ENCODE results near the gene ST8SIA5.
"Not testable (repeated sequence)": the region's sequence is repeated elsewhere in the genome, so short reads cannot be mapped to it uniquely, and the experiment has no call there.

The ST8SIA5 gene

GRCh38 chr18:46756559-46757201 is at the start of gene ST8SIA5:
Gene ST8SIA5, minus strand, starts transcription at chr18:46757053. Its CDS starts 545 bp downstream, at chr18:46756508.
- Mint-ChIP-seq H3K27ac (no peak within 1 kb of the TSS), H3K4me1 (ENCODE audit: low read depth) (peaks cover 14% of the 10 kb centered on the region), H3K27me3 (ENCODE audit: low read depth) (peaks cover 70% of the 10 kb centered on the region), H3K4me3 (peak within 1 kb of the TSS; percentile 70), H3K9me3 (no peaks in the 10 kb centered on the region), H3K36me3 (ENCODE audit: low read depth) (no peaks in the 10 kb centered on the region)

- not testable (repeated sequence) for H3K4me1 Mint-ChIP-seq (ENCODE audit: low read depth); H3K27me3 Mint-ChIP-seq (ENCODE audit: low read depth)
These were observed 39.1 kb upstream of the ST8SIA5 start for GRCh38 chr18:46795945-46796344.

GRCh38 chr18:46794607-46795006 is 37.8 kb upstream of the ST8SIA5 start:
- H3K27ac Mint-ChIP-seq, result no peak overlapping the region
- H3K9me3 Mint-ChIP-seq, result no peaks in the 10 kb centered on the region
- H3K27me3 Mint-ChIP-seq (ENCODE audit: low read depth), result no peaks in the 10 kb centered on the region
- H3K4me1 Mint-ChIP-seq (ENCODE audit: low read depth), result no peaks in the 10 kb centered on the region
- no peaks in the 10 kb centered on the region for H3K36me3 Mint-ChIP-seq (ENCODE audit: low read depth)
- no peak overlapping the region for H3K4me3 Mint-ChIP-seq

More at GRCh38 chr18:46795945-46796344, 39.1 kb upstream of the ST8SIA5 start:
- not testable (repeated sequence) for H3K9me3 Mint-ChIP-seq; H3K27ac Mint-ChIP-seq; H3K36me3 Mint-ChIP-seq (ENCODE audit: low read depth); H3K4me3 Mint-ChIP-seq

- Mint-ChIP-seq H3K27me3 (ENCODE audit: low read depth) (no peaks in the 10 kb centered on the region), H3K9me3 (no peaks in the 10 kb centered on the region), H3K4me3 (no peak overlapping the region), H3K4me1 (ENCODE audit: low read depth) (no peaks in the 10 kb centered on the region), H3K27ac (no peak overlapping the region), H3K36me3 (ENCODE audit: low read depth) (no peaks in the 10 kb centered on the region)
These were observed 36.7 kb upstream of the ST8SIA5 start for GRCh38 chr18:46793565-46793964.

GRCh38 chr18:46789088-46789487 is 32.2 kb upstream of the ST8SIA5 start:
- peak overlapping the region; percentile 41 for H3K27ac Mint-ChIP-seq
- H3K27me3 Mint-ChIP-seq (ENCODE audit: low read depth), result no peaks in the 10 kb centered on the region
- no peaks in the 10 kb centered on the region for H3K4me1 Mint-ChIP-seq (ENCODE audit: low read depth)
- H3K36me3 Mint-ChIP-seq (ENCODE audit: low read depth), result no peaks in the 10 kb centered on the region
- peaks cover 5% of the 10 kb centered on the region for H3K9me3 Mint-ChIP-seq
- no peak overlapping the region for H3K4me3 Mint-ChIP-seq

GRCh38 chr18:46787674-46788073 is 30.8 kb upstream of the ST8SIA5 start:
- no peak overlapping the region for H3K4me3 Mint-ChIP-seq

GRCh38 chr18:46772357-46772756 is 15.5 kb upstream of the ST8SIA5 start:
- Mint-ChIP-seq H3K4me3 (no peak overlapping the region), H3K36me3 (ENCODE audit: low read depth) (no peaks in the 10 kb centered on the region), H3K27me3 (ENCODE audit: low read depth) (peaks cover 4% of the 10 kb centered on the region), H3K4me1 (ENCODE audit: low read depth) (no peaks in the 10 kb centered on the region), H3K27ac (no peak overlapping the region), H3K9me3 (no peaks in the 10 kb centered on the region)

More at GRCh38 chr18:46787674-46788073, 30.8 kb upstream of the ST8SIA5 start:
- H3K4me1 Mint-ChIP-seq (ENCODE audit: low read depth), result no peaks in the 10 kb centered on the region
- H3K9me3 Mint-ChIP-seq, result peaks cover 5% of the 10 kb centered on the region
- no peaks in the 10 kb centered on the region for H3K36me3 Mint-ChIP-seq (ENCODE audit: low read depth)
- no peak overlapping the region for H3K27ac Mint-ChIP-seq
- no peaks in the 10 kb centered on the region for H3K27me3 Mint-ChIP-seq (ENCODE audit: low read depth)

- Mint-ChIP-seq H3K9me3 (no peaks in the 10 kb centered on the region), H3K36me3 (ENCODE audit: low read depth) (no peaks in the 10 kb centered on the region), H3K27me3 (ENCODE audit: low read depth) (peaks cover 4% of the 10 kb centered on the region), H3K4me1 (ENCODE audit: low read depth) (no peaks in the 10 kb centered on the region), H3K4me3 (no peak overlapping the region), H3K27ac (no peak overlapping the region)
These were observed 14.3 kb upstream of the ST8SIA5 start for GRCh38 chr18:46771141-46771540.

- peaks cover 4% of the 10 kb centered on the region for H3K27me3 Mint-ChIP-seq (ENCODE audit: low read depth)
- no peaks in the 10 kb centered on the region for H3K36me3 Mint-ChIP-seq (ENCODE audit: low read depth)
- H3K9me3 Mint-ChIP-seq, result no peaks in the 10 kb centered on the region
These were observed 13.9 kb upstream of the ST8SIA5 start for GRCh38 chr18:46770708-46771107.

GRCh38 chr18:46768166-46768921 is 11.5 kb upstream of the ST8SIA5 start:
- Mint-ChIP-seq H3K27ac (no peak overlapping the region), H3K27me3 (ENCODE audit: low read depth) (peaks cover 18% of the 10 kb centered on the region), H3K9me3 (no peaks in the 10 kb centered on the region), H3K36me3 (ENCODE audit: low read depth) (no peaks in the 10 kb centered on the region), H3K4me3 (no peak overlapping the region), H3K4me1 (ENCODE audit: low read depth) (no peaks in the 10 kb centered on the region)

More at GRCh38 chr18:46770708-46771107, 13.9 kb upstream of the ST8SIA5 start:
- H3K4me3 Mint-ChIP-seq, result no peak overlapping the region
- H3K27ac Mint-ChIP-seq, result no peak overlapping the region
- H3K4me1 Mint-ChIP-seq (ENCODE audit: low read depth), result no peaks in the 10 kb centered on the region

- H3K27me3 Mint-ChIP-seq (ENCODE audit: low read depth), result peaks cover 26% of the 10 kb centered on the region
These were observed 10.4 kb upstream of the ST8SIA5 start for GRCh38 chr18:46767217-46767616.

GRCh38 chr18:46764586-46764985 is 7.7 kb upstream of the ST8SIA5 start:
- peaks cover 43% of the 10 kb centered on the region for H3K27me3 Mint-ChIP-seq (ENCODE audit: low read depth)
- H3K27ac Mint-ChIP-seq, result no peak overlapping the region
- no peaks in the 10 kb centered on the region for H3K36me3 Mint-ChIP-seq (ENCODE audit: low read depth)
- H3K4me1 Mint-ChIP-seq (ENCODE audit: low read depth), result no peaks in the 10 kb centered on the region
- H3K4me3 Mint-ChIP-seq, result no peak overlapping the region
- H3K9me3 Mint-ChIP-seq, result no peaks in the 10 kb centered on the region

More at GRCh38 chr18:46767217-46767616, 10.4 kb upstream of the ST8SIA5 start:
- no peaks in the 10 kb centered on the region for H3K9me3 Mint-ChIP-seq
- H3K36me3 Mint-ChIP-seq (ENCODE audit: low read depth), result no peaks in the 10 kb centered on the region
- no peak overlapping the region for H3K27ac Mint-ChIP-seq
- no peaks in the 10 kb centered on the region for H3K4me1 Mint-ChIP-seq (ENCODE audit: low read depth)
- H3K4me3 Mint-ChIP-seq, result no peak overlapping the region

GRCh38 chr18:46761059-46761769 is 4.4 kb upstream of the ST8SIA5 start:
- H3K4me3 Mint-ChIP-seq, result no peak overlapping the region
- no peaks in the 10 kb centered on the region for H3K36me3 Mint-ChIP-seq (ENCODE audit: low read depth)
- H3K27me3 Mint-ChIP-seq (ENCODE audit: low read depth), result peaks cover 70% of the 10 kb centered on the region
- H3K27ac Mint-ChIP-seq, result no peak overlapping the region
- peaks cover 3% of the 10 kb centered on the region for H3K4me1 Mint-ChIP-seq (ENCODE audit: low read depth)
- H3K9me3 Mint-ChIP-seq, result no peaks in the 10 kb centered on the region

GRCh38 chr18:46759890-46760289 is 3.0 kb upstream of the ST8SIA5 start:
- Mint-ChIP-seq H3K9me3 (no peaks in the 10 kb centered on the region), H3K27me3 (ENCODE audit: low read depth) (peaks cover 75% of the 10 kb centered on the region), H3K27ac (no peak overlapping the region), H3K4me1 (ENCODE audit: low read depth) (peaks cover 7% of the 10 kb centered on the region), H3K36me3 (ENCODE audit: low read depth) (no peaks in the 10 kb centered on the region), H3K4me3 (no peak overlapping the region)

Measured in T-helper 1 cell treated with Interleukin-12 subunit alpha and Interleukin-12 subunit beta and Interleukin-4 antibody, amounts not matched to agents 30 μg/mL and 1 μg/mL, for 36 hours (primary cell).